HG02798 (cell line): ENCODE data around the gene CMIP.

Experiments
- ATAC-seq: cut with Tn5 transposase; IDR thresholded peaks from one replicate; pipeline ENCODE4 v1.9.1; 2021; ENCODE audit warnings: mild to moderate bottlenecking; ENCODE audit not compliant: unreplicated experiment, poor library complexity

Gene CMIP

GRCh38 chr16:81445966-81446906 is 1.6 kb downstream of the CMIP start:
- ATAC-seq = no peak

GRCh38 chr16:81446907-81447268 is 2.3 kb downstream of the CMIP start:
- no peak for ATAC-seq

GRCh38 chr16:81447383-81448101 is 2.9 kb downstream of the CMIP start:
- ATAC-seq = no peak

GRCh38 chr16:81448154-81449131 is 3.8 kb downstream of the CMIP start:
- no peak for ATAC-seq

- ATAC-seq = no peak
Measured at GRCh38 chr16:81449241-81449640, 4.6 kb downstream of the CMIP start.

GRCh38 chr16:81449899-81450608 is 5.4 kb downstream of the CMIP start:
- no peak for ATAC-seq

GRCh38 chr16:81450783-81451491 is 6.3 kb downstream of the CMIP start:
- ATAC-seq = no peak

GRCh38 chr16:81451753-81452680 is 7.4 kb downstream of the CMIP start:
- ATAC-seq = no peak

GRCh38 chr16:81453091-81453728 is 8.6 kb downstream of the CMIP start:
- ATAC-seq = no peak

GRCh38 chr16:81454044-81454443 is 9.4 kb downstream of the CMIP start:
- ATAC-seq = no peak

- no peak for ATAC-seq
Measured at GRCh38 chr16:81455006-81455405, 10.4 kb downstream of the CMIP start.

- ATAC-seq = no peak
Measured at GRCh38 chr16:81455720-81456494, 11.3 kb downstream of the CMIP start.

- no peak for ATAC-seq
Measured at GRCh38 chr16:81456523-81457325, 12.1 kb downstream of the CMIP start.

GRCh38 chr16:81457326-81458133 is 12.9 kb downstream of the CMIP start:
- ATAC-seq = no peak

- no peak for ATAC-seq
Measured at GRCh38 chr16:81458149-81458669, 13.6 kb downstream of the CMIP start.
